Neural cell (in vitro differentiated cells): ENCODE results near the gene CCDC102A.

Experiments used
- CTCF ChIP-seq: fragments of 450-650 bp; IDR thresholded peaks from 2 replicates; pipeline ENCODE4 v1.5.1; 2014; ENCODE audit warnings: antibody characterized with exemption, mild to moderate bottlenecking, moderate library complexity; ENCODE audit not compliant: poor library complexity, severe bottlenecking
- EP300 ChIP-seq: fragments of 450-650 bp; conservative IDR thresholded peaks from 2 replicates; pipeline ENCODE4 v1.6.1; 2014; ENCODE audit warnings: antibody characterized with exemption, mild to moderate bottlenecking, moderate library complexity; ENCODE audit not compliant: poor library complexity, severe bottlenecking
- EZH2 ChIP-seq: fragments of 200-600, 300-800 bp; shearing (Covaris generic), sonication (generic); IDR thresholded peaks from 2 replicates; pipeline ENCODE4 v1.6.1; 2014; ENCODE audit warnings: antibody characterized with exemption, low read length, borderline replicate concordance, mild to moderate bottlenecking; ENCODE audit not compliant: insufficient read depth, poor library complexity, severe bottlenecking
- MXI1 ChIP-seq: fragments of 450-650 bp; conservative IDR thresholded peaks from 2 replicates; pipeline ENCODE4 v1.6.1; 2014; ENCODE audit warnings: antibody characterized with exemption, mild to moderate bottlenecking; ENCODE audit not compliant: poor library complexity, severe bottlenecking
- POLR2AphosphoS5 ChIP-seq: IDR thresholded peaks from 2 replicates; pipeline ENCODE4 v1.6.1; 2012
- RAD21 ChIP-seq: fragments of 450-650 bp; conservative IDR thresholded peaks from 2 replicates; pipeline ENCODE4 v1.6.1; 2014; ENCODE audit warnings: antibody characterized with exemption, mild to moderate bottlenecking, moderate library complexity

GRCh38 chr16:57464523-57464922 lies 71.8 kb downstream of the CCDC102A start:
- TF ChIP-seq CTCF: no peak
- TF ChIP-seq POLR2AphosphoS5: no peak
- TF ChIP-seq RAD21: no peak
- TF ChIP-seq EP300: no peak
- no peak for TF ChIP-seq EZH2
- no peak for TF ChIP-seq MXI1
